Measurements from ENCODE around the gene LRRC61.
"Not testable (repeated sequence)": the region's sequence is repeated elsewhere in the genome, so short reads cannot be mapped to it uniquely, and the experiment has no call there.

LRRC61 gene

DNA sequence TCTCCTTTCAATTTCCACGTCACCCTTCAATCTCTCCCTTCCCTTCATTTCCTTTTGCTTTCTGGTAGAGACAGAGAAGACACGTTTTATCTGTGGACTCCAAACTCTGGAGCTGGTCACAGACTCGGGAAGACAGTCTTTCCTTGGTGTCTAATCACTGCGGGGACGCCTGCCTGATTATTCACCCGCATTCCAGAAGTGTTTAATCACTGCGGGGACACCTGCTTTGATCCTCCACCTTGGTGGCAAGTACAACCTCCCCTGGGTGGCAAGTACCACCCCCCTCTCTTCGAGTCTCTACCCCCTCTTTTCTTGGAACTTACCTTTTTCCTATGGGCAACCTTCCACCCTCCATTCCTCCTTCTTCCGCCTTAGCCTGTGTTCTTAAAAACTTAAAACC lies 15.3 kb upstream of the LRRC61 start:
- DNase-seq (ENCODE audit: low spot score) = no peak

DNA sequence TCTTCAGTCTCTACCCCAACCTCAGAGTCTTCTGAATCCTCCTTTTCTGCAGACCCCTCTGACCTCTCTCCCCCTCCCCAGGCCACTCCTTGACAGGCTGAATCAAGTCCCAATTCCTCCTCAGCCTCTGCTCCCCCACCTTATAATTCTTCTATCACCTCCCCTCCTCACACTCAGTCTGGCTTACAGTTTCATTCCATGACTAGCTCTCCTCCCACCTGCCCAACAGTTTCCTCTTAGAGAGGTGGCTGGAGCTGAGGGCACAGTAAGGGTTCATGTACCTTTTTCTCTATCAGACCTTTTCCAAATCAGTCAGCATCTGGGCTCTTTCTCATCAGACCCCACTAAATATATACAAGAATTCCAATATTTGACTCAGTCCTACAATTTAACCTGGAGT lies 14.6 kb upstream of the LRRC61 start:
- no peak for DNase-seq (ENCODE audit: low spot score)

DNA sequence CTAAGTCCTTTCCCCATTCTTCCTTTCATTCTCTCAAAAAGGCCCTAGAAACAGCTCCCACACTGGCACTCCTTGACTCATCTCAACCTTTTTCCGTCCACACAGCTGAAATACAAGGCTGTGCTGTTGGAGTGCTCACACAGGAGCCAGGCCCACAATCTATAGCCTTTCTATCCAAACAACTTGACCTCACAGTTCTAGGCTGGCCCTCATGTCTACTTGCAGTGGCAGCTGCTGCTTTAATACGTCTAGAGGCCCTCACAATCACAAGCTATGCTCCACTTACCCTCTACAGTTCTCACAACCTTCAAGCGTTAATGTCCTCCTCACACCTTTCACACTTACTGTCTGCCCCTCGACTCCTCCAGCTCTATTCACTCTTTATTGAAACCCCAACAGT lies 12.0 kb upstream of the LRRC61 start:
- DNase-seq (ENCODE audit: low spot score) = no peak

DNA sequence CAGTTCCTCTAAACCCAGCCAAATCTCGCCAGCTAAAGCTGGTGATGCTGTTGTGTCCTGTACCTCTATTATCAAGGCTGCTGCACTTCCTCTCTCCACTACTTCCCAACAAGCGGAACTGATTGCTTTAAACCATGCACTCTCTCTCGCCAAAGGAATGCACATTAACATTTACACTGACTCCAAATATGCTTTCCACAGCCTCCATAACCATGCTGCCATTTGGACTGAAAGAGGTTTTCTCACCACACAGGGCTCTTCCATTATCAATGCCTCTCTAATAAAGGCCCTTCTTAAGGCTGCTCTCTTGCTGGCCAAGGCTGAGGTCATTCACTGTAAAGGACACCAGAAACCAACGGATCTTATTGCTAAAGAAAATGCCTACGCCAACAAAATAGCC lies 11.4 kb upstream of the LRRC61 start:
- no peak for DNase-seq (ENCODE audit: low spot score)

DNA sequence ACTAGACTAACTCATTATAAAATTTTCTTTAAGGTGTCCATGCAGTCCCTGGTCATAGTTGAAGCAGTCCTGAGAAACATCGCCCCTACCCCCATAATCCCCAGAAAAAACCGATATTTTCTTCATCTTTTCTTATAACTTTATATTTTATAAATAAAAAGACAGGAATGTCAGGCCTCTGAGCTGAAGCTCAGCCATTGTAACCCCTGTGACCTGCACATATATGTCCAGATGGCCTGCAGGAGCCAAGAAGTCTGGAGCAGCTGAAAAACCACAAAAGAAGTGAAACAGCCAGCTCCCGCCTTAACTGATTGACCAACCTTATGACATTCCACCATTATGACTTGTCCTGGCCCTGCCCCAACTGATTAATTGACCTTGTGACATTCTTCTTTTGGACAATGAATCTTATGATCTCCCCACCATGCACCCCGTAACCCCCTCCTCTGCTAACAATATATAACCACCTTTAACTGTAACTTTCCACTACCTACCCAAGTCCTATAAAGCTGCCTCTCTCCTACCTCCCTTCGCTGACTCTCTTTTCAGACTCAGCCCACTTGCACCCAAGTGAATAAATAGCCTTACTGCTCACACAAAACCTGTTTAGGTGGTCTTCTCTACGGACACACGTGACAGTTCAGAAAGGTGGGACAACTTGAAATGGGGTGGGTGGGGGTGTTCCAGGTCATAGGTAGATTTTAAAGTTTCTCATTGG lies 10.3 kb upstream of the LRRC61 start:
- peak; percentile 65 for DNase-seq (ENCODE audit: low spot score)

DNA sequence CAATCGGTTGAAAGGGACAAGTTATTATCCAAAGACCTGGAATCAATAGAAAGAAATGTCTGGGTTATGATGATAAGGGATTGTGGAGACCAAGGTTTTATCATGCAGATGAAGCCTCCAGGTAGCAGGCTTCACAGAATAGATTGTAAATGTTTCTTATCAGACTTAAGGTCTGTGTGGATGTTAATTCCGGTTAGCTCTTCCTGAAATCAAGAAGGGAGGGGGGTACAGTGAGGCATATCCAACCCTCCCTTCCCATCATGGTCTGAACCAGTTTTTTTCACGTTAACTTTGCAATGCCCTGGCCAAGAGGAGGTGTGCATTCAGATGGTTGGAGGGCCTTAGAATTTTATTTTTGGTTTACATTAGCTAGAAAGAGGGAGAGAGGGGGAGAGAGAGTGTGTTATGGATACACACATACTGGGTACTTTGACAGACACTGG lies 9.8 kb upstream of the LRRC61 start:
- DNase-seq (ENCODE audit: low spot score) = no peak

DNA sequence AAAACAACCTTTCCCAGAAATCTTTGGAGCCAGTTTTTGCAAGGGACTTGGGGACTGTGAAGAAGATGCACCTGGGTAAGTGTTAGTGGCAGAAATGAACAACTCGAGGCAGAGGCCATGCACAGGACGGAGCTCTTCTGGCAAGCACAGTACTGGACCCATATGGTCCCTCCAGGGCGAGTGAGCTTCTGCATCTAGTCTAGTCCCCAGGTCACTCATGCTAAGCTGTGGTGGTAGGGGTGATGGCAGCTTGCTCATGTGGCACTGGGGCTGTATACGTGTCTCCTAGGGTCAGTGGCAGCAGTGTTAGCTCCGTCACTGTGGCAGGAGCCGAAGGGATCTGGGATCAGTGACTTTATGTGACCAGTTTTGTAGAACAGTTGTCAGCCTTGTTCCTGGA lies 9.3 kb upstream of the LRRC61 start:
- no peak for DNase-seq (ENCODE audit: low spot score)

DNA sequence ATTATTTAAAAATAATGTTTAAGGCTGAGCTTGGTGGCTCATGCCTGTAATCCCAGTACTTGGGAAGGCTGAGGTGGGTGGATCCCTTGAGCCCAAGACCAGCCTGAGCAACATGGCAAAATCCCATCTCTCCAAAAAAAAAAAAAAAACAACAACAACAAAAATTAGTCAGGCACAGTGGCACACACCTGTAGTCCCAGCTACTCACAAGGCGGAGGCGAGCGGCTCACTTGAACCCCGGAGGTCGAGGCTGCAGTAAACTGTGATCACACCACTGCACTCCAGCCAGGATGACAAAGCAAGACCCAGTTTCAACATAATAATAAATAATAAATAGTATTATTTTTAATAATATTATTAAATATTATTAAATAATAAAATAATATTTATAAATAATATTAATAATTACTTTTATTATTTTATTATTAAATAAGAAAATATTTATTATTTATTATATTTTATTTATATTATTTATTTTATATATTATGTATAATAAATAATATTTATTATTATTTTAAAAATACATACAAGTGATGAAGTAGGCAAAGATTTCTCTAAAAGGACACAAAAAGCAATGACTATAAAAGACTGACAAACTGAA lies 8.4 kb upstream of the LRRC61 start:
- no peak for DNase-seq (ENCODE audit: low spot score)

DNA sequence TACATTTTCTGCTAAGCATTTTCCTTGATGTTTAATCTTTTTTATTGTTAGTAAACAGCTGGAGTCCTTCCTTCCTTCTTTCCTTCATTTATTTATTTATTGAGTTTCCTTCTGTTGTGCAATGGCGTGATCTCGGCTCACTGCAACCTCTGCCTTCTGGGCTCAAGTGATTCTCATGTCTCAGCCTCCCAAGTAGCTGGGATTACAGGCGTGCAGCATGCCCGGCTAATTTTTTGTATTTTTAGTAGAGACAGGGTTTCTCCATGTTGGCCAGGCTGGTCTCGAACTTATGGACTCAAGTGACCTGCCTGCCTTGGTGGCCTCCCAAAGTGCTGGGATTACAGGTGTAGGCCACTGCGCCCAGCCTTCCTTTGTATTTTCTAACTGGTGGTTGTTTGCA lies 6.2 kb upstream of the LRRC61 start:
- not testable (repeated sequence) for DNase-seq (ENCODE audit: low spot score)

DNA sequence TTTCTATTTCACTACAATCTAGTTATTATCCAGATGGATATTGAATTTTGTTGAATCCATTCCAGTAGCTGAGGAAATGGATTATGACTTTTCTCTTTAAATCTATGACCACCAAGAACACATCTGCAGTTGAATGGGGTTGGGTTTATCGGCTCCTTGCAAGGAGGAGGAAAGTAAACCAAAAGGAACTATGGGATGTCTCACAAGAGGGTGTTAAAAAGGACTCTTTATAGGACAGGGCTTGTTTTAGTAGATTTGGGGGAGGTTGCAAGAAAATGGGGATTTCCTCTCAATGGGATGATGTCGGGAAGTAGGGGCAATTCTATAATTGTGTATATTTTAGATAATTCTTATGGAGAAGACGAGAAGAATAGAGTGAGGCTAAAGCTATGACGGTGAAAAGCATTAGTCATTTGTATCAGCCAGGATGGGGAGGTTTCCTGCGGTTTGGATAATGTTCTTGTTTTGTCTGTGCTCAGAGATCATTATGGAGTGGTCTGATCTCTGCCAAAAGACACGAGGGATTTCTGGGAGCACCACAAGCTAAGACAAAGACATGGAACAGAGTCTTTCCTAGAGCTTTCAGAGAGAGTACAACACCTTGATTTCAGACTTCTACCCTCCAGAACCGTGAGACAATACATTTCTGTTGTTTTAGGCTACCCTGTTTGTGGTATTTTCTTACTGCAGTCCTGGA lies 5.3 kb upstream of the LRRC61 start:
- no peak for DNase-seq (ENCODE audit: low spot score)

DNA sequence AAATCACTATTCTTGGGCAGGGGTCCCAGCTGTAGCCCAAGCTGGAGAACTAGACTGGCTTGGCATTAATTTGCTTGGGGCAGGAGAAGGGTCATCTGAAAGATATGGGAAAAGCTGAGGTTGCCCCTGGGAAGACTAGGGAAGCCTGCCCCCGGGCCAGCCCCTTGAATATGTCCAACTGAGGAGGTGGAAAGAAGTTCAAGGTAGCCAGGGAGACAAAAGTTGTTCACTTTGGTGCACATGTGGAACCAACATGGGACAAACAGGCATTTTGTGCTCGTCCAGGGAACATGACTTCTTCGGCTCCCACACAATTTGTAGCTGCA lies 1.4 kb upstream of the LRRC61 start:
- no peak for DNase-seq (ENCODE audit: low spot score)

DNA sequence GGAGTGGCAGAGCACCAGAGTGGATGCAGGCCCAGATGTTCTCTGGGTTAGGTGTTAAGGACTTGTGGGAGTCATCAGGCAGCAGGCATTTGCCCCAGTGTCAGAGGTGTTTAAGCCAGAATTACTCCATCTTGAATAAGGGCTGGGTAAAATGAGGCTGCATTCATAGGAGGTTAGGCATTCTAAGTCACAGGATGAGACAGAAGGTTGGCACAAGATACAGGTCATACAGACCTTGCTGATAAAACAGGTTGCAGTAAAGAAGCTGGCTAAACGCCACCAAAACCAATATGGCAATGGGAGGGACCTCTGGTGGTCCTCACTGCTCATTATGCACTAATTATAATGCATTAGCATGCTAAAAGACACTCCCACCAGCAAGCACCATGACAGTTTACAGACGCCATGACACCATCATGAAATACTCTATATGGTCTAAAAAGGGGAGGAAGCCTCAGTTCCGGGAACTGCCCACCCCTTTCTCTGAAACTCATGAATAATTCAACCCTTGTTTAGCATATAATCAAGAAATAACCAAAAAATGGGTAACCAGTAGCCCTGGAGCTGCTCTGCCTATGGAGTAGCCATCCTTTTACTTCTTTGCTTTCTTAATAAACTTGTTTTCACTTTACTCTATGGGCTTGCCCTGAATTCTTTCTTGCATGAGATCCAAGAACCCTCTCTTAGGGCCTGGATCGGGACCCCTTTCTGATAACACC lies 882 bp upstream of the LRRC61 start:
- DNase-seq (ENCODE audit: low spot score) = no peak

DNA sequence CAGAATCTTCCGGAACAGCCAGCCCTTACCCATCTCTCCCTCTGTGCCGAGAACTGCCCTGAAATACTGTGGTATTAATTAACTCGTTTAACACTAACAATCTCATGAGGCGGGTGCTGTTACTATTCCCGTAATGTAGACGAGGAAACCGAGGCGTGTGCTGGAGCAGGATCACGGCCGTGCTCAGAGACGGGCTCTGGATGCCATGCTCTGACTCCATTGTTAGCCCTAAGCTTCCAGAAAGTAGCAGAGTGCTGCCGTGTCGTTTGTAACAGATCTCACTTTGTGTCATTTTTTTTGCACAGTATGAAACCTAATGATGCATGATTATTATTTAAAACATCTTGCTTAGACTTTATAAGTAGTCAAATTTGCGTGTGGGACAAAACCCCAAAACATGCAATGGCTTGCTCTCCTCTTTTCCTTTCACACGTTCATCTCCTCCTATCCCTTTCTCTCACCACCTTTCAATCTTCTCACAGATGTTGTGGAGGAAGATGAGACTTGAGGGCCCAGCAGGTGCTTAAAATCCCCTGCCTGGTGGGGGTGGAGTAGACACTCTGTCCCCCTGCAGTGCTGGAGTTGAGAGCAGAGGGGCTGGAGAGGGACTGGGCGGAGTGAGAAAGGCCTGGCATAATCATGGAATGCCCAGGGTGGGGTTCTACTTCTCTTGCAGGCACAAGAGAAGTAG lies 672 bp downstream of the LRRC61 start:
- no peak for DNase-seq (ENCODE audit: low spot score)

DNA sequence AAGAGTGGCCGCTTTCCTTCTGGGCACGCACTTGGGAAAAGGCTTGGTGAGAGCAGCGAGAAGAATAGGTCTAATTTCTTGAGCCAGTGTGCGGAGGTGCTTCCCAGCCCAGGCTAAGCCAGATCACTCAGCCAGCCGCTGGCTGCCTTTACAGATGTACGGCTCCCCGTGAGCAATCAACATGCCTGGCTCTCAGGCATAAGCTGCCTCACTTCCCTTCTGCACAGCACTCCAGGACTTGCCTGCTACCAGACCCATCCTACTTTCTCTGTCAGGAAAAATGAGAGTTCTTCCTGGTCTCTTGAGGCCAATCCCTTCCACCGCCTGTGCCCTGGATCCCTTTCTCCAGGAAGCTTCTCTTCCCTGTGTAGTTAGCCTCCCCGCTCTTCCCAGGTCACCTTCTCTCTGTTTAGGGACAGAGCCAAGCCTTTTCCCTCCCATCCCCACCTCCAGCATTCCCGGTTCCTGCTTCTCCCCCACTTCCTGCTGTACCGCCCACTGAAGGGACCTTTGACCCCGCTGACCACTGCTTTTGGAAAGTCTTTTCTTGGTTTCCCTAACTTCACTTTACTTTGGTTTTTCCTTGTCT lies 1.3 kb downstream of the LRRC61 start:
- no peak for DNase-seq (ENCODE audit: low spot score)

DNA sequence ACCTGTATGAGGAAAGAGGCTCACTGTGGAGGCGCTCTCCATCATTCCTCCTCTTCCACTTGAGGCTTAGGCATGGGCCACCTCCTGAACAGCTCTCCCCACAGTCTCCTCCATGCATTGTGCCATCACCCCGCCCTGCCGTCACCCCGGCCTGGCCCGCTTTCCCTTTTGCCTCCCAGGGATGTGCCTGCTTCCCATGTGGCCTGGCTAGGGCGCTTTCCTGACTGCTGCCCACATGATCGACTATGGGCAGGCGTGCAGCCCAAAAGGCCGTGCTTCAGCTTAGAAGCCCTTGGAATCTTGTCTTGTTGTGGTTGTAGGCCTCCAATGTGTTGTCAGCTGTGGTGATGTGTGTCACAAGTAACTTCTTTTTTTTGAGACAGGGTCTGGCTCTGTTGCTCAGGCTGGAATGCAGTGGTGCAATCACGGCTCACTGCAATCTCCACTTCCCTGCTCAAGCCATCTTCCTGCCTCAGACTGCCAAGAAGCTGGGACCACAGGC lies 2.0 kb downstream of the LRRC61 start:
- no peak for DNase-seq (ENCODE audit: low spot score)

DNA sequence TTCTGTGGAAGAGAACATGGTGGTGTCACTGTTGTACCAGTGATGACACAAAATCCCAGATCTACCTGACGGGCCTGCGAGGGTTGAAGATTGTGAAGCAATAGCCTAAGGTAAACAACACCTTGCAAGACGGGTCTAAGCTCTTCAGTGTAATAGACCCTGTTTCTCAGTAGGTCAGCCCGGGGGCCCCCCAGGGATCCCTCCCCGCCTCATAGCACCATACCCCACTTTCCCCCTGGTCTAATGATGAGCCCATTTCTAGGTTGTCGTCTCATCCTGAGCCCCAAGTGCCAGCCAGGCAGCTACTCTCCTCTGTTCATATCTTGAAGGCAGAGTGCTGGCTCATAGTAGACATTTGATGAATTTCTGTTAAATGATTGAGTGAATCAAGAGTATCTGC lies 2.7 kb downstream of the LRRC61 start:
- DNase-seq (ENCODE audit: low spot score) = no peak

DNA sequence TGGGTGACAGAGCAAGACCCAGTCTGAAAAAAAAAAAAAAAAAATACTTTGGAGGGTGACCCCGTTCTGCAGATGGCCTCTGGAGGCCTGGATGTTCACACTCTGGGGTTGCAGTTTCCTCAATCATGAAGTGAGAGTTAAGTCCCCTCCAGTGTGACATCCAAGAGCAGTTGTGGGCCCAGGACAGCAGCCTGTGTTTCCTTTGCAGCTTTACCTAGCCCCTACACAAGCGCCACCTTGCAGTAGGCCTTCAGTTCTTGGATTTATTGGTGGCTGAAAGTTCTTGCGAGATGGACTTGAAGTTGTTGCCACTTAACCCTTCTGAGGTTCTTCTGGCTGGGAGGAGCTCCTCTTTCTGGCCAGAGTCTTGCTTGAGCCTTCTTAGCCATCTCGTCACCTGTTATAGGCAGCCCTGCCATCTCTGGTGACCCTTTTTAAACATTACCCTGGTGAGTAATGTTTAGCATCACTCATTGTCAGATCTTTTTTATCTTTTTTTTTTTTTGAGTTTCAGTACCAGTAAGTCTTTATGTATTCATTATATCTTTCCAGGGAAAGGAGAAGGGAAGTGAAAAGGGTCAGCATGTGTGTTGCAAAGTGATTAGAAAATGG lies 3.6 kb downstream of the LRRC61 start:
- no peak for DNase-seq (ENCODE audit: low spot score)

DNA sequence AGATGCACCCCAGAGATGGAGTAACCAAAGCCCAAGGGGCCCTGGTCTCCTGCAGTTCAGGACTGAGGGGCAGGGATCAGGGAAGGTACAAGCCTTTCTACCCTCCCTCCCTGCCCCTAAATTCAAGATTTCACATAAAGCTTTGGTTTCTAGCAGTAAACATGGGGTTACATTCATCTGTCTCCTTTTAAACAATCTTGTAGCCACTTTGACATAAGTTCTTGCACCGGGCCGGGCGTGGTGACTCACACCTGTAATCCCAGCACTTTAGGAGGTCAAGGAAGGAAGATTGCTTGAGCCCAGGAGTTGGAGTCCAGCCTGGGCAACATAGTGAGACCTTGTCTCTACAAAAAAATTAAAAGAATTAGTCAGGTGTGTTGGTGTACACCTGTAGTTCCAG lies 4.2 kb downstream of the LRRC61 start:
- no peak for DNase-seq (ENCODE audit: low spot score)

DNA sequence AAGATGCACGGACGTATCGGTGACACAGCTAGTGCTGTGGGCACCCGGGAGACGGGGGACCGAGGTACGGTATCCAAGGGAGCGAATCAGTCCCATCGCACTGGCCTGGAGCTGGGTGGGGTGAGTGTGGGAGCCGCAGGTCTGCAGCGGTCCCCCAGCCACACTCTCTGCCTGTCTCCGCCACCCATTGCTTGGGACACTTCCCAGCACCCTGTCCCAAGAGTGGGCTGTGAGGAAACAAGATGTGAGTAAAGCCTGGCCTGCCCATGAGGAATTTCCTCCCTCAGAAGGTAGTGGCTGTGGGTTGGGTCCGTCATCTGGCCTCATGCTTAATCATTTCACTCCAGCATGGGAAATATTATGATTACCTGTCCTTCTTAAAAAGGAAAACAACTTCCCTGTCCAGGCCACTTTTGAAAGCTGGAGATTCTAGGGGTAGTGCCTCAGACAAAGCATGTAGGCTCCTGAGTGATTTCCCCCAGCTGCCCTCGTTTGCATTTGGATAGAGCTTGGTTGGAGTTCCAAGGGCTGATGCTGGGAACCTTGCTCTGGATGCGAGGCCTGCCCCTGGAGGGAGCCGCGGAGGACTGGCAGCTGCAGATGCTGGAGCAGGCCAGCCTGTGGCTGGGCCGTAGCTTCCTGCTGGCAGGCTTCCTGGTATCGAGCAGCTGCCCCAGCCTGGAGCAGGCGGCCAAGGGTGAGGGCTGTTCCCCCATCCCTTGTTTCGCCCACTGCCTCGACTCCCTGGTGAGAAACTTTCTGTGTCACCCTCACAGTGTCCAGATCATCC lies 6.4 kb downstream of the LRRC61 start:
- no peak for DNase-seq (ENCODE audit: low spot score)

DNA sequence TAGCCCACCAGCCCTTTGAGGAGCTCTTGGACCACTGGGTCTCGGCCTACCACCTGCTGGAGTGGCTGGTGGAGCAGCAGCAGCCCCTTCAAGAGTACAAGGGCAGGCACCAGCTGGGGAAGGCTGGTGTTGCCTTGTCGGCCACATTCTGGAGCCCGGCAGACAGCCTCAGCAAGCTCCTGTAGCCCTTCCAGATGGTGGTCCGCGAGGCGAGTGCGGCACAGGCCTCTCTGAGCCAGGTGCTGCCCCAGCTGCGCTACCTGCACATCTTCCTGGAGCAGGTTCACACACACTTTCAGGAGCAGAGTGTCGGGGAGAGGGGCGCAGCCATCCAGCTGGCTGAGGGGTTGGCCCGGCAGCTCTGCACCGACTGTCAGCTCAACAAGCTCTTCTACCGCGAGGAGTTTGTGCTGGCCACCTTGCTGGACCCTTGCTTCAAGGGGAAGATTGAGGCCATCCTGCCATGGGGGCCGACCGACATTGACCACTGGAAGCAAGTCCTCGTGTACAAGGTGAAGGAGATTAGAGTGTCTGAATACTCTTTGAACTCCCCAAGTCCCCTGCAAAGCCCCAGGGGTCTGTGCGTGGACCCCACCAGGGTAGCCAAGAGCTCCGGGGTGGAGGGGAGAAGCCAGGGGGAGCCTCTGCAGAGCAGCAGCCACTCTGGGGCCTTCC lies 7.2 kb downstream of the LRRC61 start:
- DNase-seq (ENCODE audit: low spot score) = no peak
